Heart left ventricle (tissue), 13 donors: ENCODE data around the gene ZGPAT.

Source experiments
- CTCF ChIP-seq, 12 donors: fragments of 200-600 bp; sonication (generic) in 4 of 12; IDR thresholded peaks; one replicate each; pipeline versions ENCODE4 v1.5.0 to v1.8.0; 2018 to 2022; ENCODE audit warnings: antibody characterized with exemption in 12 of 12, mild to moderate bottlenecking in 5 of 12
- POLR2A ChIP-seq, 2 donors: fragments of 450-650 bp; IDR thresholded peaks; one replicate each; pipeline ENCODE4 v1.6.1; 2017; ENCODE audit warnings: antibody characterized with exemption in 2 of 2, mild to moderate bottlenecking in 2 of 2, moderate library complexity in 2 of 2
- donor health status: ischemic (EF 13 %, LVEDD 7.1; RV severe dilation, severe dysfunction).
- donor health status: DM: no; HTN: yes; CAD: no.
- donor health status: DM: no; HTN: no; CAD: no.
- donor health status: ischemic (EF 25% LVEDD 6.9; RV normal size, moderate dysfunction).
- donor health status: ischemic (EF 25% LVEDD 5.7; RV mildly dilated, moderate dysfunction).
- donor health status: ischemic (EF 35%, LVEDD 5.7; RV mildly dilated, moderate dysfunction).
- donor health status: nonischemic (EF 11% LVEDD 7.7; RV severe dilation, severe dysfunction).
- donor health status: DM: yes; HTN: yes; CAD: no.
- donor health status: PGD.
- donor health status: ischemic (EF 29% LVEDD 5.4; RV normal size, mild dysfunction).
- donor health status: nonischemic (EF 23%, LVEDD 6.1; RV moderate dilation, normal function).

- no peak for TF ChIP-seq POLR2A (IDR thresholded peaks at IDR 0.05)
- TF ChIP-seq CTCF (IDR thresholded peaks at IDR 0.05), result no peak
Observed at GRCh38 chr20:63690898-63691710, 16.7 kb upstream of the ZGPAT start.
